Activated CD4-positive, alpha-beta T cell treated with anti-CD3 and anti-CD28 coated beads for 24 hours (primary cell): ENCODE measurements around the gene PLXNA4.

Source experiments
- DNase-seq, 2 donors: peaks; one replicate each; pipeline ENCODE4 v3.0.0-alpha.2; 2020; ENCODE audit warnings: low read depth in 2 of 2

Gene PLXNA4

DNA sequence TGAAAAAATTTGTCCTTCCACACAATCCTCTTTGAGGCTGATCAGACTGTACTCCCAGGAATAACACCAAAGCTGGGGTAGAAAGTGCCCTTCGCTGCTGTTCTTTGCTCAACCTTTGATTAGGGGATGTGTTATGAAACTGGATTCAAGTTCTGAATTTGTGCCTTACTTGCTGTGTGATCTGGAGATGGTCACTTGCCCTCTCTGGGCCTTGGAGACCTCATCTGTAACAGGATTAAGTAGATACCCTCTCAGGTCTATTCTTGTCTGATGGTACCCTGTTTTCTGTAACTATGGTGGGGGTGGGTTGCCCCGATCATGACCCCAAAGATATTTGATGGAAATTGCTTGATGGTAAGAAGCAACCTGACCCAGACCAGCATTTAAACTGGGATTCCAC, 368.5 kb downstream of the PLXNA4 start:
- DNase-seq = no peak

DNA sequence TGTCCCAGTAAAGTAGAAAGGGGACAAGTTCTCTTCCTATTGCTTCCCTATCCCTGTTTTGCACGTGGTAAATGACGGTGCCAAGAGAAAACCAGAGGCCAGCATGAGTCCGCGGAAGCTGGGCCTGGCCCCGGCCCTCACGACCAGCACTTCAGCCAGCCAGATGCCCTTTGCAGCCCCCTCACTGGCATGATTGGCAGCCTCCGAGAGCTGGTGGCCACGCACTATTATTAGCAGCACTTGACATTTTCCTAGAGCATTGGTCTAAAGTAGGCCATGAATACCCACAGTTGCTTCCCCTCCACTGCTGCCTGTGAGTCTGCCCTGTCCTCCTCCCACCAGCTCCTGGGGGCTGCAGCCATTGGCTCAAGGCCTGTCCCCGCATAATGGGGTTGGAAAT, 369.1 kb downstream of the PLXNA4 start:
- no peak for DNase-seq

DNA sequence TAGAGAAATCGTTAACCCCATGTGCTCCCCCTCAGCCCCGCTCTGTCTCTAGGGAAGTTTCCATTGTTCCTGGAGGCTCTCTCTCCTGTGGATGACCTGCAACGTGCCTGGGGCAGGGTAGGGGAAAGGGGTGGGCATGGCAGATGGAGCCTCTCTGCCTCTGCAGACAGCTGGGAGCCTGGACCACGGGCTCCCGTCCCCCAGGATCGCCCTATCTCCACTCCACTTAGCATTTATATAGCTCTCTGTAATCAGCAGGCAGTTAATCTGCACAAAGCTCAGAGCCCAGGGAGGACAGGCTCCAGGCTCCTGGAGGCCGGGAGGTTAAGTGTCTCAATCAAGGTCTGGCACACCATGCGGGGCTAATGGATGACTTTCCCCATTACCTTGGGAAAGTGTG, 369.7 kb downstream of the PLXNA4 start:
- no peak for DNase-seq

GRCh38 chr7:132205509-132205908, 370.8 kb downstream of the PLXNA4 start:
- no peak for DNase-seq

- no peak for DNase-seq
These were observed 373.2 kb downstream of the PLXNA4 start for GRCh38 chr7:132203021-132203420.

- no peak for DNase-seq
These were observed 373.7 kb downstream of the PLXNA4 start for GRCh38 chr7:132202541-132202940.

DNA sequence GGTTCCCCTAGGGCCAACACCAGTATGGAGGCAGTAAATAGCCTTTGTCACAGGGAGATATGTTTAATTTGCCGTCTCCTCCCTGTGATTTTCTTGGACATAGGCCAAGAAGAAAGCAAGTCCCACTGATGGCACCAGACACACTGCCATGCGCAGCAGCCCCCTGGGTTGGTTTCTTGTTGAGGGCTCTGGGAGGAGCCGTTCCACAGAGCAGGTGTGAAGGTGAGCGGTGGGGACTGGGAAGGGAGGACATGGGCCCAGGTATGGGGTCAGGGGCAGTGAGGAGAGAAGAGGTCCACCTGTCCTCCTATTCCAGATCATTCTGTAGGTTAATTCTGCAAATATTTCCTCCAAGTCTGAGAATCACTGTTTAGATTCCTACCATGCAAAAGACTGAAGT, 376.1 kb downstream of the PLXNA4 start:
- DNase-seq = no peak

DNA sequence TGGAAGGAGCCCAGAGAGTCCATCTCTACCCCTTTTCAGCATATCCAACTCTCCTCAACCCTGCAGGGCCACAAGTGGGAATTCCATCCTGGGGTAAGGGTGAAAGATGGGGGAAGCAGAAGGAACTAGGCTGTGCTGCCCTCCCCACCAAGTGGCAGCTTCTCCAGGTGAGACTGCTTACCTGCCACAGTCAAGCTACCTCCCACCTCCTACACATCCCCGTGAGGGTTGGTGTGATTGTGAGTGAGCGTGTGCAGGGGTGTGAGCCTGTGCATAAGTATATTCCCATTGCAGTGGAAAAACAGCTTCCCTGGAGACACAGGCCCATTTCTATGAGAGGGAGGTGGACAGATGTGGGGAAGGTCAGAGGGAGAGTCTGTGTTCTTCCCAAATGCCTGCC, 376.6 kb downstream of the PLXNA4 start:
- no peak for DNase-seq

DNA sequence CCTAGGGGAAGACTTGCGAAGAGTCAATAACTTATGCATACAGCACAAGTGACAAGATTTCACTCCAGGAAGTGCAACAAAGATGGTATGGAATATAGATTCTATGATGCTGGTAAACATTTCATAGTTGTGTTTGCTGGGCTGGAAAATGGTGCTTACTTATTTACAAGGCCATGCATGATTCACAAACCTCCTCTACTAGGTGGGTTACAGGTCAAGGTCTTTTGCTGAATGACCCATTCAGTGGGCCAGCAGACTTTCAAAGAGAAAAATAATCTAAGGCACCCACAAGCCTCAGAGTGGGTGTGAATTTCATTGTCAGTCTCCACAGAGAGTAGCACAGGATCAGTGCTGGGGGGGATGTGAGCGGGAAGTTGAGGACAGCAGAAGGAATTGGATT, 378.5 kb downstream of the PLXNA4 start:
- no peak for DNase-seq

- DNase-seq = no peak
These were observed 382.4 kb downstream of the PLXNA4 start for GRCh38 chr7:132193898-132194297.

DNA sequence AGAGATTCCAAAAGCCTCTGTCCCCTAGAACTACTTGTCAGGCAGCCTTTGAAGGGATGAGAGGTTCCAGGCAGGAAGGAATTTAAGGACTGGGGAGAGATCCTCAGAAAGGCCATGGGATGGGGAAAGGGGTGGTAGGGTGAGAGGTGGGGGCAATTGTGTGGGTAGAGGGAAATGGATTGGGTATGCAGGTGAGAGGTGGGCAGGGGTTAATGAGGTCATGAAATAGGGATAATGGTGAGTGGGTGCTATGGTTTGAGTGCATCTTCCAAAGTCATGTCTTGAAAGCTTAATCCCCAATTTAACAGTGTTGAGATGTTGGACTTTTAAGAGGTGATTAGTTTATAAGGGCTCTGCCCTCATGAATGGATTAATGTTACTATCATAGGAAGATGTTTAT, 383.5 kb downstream of the PLXNA4 start:
- no peak for DNase-seq

DNA sequence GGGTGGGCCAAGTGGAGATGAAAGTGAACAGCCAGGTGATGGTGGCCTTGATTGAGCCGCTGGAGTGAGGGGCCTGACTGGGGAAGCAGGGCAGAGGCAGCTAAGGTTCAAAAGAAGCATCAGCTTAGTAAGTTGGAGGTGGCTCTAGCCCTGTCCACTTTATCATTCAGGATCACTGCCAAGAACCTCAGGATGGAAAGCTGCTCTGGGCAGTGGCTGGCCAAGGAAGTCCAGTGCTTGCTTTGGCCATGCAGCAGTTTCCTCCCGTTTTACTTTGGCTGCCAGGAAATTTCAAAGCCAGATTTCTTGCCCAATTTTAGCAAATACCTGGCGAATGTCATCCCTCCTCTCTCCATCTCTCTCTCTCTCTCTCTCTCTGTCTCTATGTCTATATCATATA, 384.9 kb downstream of the PLXNA4 start:
- no peak for DNase-seq

DNA sequence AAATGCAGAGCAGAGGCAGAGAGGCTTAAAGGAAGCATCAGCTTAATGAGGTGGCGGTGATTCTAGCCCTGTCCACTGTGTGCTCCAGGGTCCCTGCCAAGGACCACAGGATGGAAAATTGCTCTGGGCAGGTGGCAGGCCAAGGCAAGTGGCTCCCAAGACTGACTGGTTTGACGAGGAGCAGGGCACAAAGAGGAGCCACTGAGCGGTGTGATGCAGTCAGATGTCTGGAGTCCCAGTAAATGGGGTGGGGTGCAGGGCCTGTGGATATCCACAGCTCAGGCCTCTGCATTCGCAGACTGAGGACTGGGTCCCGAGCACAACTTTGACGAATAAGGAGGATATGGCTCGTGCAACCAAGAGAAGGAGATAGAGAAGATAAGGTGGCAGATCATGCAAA, 385.6 kb downstream of the PLXNA4 start:
- DNase-seq = no peak

GRCh38 chr7:132189881-132190280, 386.4 kb downstream of the PLXNA4 start:
- no peak for DNase-seq

- no peak for DNase-seq
These were observed 388.1 kb downstream of the PLXNA4 start for GRCh38 chr7:132187869-132188789.

DNA sequence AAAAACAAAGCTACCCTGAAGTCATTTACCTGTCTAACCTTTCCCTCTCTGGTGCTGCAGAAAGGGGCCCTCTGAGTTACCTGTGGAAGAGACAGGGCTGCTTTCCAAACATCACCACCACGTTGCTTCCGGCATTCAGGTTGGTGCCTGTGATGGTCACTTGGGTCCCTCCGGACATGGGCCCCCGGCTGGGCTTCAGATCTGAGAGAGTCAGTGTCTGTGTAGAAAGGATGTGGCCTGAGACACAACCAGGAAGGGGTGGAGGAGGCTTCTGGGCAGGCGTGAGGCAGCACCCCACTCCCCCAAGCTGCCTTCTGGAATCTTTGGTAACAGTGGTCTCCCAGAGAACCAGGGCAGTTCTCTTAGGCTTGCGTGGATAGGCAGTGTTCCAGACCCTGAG, 388.9 kb downstream of the PLXNA4 start:
- DNase-seq = no peak

DNA sequence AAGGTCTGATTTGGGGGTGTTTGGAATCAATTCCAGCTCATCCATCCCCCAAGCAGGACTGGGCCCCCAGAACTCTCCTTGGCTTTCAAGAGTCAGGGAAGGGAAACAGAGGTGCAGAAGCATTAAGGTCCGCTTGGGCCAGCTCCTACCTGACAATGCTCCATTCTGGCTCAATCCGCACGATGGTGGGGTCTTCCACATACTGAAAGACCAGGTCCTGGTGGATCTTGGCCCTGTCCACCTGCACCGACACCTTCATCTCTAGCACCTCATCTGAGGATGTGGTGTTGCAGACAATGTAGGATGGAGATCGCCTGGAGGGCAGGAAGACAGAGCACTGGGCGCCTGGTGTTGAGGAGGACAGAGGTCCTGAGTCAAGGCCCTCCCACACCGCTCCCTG, 391.1 kb downstream of the PLXNA4 start:
- DNase-seq = no peak

DNA sequence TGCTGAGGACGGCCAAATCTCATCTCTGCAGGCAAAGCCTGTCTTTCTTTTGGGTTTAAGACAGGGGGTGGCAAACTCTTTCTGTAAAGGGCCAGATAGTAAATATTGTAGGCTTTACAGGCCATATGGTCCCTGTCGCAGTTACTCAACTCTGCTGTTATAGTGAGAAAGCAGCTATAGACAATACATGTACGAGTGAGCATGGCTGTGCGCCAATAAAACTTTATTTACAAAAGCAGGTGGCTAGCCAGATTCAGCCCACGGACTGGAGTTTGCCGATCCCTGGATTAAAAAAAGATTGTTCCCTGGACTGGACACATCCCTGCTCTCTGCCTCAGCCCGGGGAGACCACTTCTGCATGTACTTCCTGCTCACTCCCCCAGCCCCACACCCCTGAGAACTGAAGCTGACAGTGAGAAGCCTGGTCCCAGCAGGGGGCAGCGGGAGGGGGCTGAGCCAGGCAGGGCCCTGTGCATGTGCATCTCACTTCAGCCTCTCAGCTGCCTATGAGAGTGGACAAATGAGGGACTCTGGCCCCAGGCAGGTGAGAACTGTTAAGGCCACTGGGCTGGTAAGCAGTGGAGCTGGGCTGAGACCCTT, 392.4 kb downstream of the PLXNA4 start:
- no peak for DNase-seq

- no peak for DNase-seq
These were observed 393.3 kb downstream of the PLXNA4 start for GRCh38 chr7:132182992-132183391.

DNA sequence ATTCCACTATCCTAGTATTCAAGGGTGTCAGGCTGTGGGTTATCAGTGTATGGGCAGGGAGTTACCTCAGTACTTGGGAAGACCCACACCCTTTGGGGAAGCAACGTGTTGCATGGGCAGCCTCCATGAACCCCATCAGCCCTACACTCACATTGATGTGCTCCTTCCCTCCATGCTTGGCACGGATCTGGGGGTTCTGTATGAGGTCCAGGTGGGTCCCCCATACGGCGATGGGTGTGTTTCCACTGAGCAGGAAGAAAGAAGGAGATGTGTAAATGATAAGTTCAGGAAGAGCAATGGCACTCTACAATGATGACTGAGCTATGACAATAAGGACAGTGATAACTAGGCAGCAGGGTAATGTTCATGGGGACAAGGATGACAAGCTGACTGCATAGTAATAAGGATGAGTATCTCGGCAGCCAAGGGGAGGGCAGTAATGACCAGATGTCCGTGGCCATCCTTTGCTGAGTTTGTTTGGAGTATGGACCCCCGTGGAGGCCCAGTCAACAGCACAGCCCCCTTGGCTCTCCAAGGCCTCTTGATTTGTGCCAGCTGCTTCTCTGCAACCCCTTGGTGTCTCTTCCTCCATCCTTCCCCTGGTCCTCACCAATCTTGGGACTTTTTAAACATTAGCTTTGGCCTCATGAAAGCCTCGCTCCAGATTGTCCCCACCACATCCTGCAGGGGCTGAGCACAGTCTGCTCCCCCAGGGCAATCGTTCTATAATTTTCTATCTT, 394.2 kb downstream of the PLXNA4 start:
- DNase-seq = no peak

GRCh38 chr7:132181371-132181770, 394.9 kb downstream of the PLXNA4 start:
- no peak for DNase-seq

GRCh38 chr7:132180481-132180880, 395.8 kb downstream of the PLXNA4 start:
- no peak for DNase-seq

GRCh38 chr7:132179681-132180080, 396.6 kb downstream of the PLXNA4 start:
- DNase-seq = no peak
